ENCODE data around the gene SNX33.
"Not testable (repeated sequence)": the region's sequence is repeated elsewhere in the genome, so short reads cannot be mapped to it uniquely, and the experiment has no call there.

The SNX33 gene, protein sequence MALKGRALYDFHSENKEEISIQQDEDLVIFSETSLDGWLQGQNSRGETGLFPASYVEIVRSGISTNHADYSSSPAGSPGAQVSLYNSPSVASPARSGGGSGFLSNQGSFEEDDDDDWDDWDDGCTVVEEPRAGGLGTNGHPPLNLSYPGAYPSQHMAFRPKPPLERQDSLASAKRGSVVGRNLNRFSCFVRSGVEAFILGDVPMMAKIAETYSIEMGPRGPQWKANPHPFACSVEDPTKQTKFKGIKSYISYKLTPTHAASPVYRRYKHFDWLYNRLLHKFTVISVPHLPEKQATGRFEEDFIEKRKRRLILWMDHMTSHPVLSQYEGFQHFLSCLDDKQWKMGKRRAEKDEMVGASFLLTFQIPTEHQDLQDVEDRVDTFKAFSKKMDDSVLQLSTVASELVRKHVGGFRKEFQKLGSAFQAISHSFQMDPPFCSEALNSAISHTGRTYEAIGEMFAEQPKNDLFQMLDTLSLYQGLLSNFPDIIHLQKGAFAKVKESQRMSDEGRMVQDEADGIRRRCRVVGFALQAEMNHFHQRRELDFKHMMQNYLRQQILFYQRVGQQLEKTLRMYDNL

GRCh38 chr15:75647370-75648155, at the start of gene SNX33:
TSS of gene SNX33 (plus strand) at chr15:75647912. CDS start at chr15:75649103, 1,191 bp downstream.
- DNase-seq, result peak; percentile 48

GRCh38 chr15:75598361-75598760, 49.4 kb upstream of the SNX33 start:
- no peak for DNase-seq

DNA sequence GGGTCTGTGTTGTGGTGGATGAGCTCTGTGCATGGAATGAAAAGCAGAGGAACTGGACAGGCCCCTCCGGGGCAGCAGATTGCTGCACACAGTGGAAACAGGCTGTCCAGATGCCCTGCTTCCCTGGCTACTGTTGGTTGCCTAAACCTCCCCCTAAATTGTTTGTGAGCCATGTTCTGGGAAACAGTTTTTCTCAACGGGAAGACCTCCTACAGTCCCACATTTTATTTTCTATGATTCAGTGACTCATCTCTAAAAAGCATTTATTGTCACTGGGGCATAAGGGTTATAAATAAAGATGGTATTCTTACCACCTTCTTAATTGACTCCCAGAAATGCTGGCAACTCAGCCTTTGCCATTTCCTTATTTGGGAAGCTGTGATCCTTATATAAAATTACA, 48.3 kb upstream of the SNX33 start:
- DNase-seq, result no peak

DNA sequence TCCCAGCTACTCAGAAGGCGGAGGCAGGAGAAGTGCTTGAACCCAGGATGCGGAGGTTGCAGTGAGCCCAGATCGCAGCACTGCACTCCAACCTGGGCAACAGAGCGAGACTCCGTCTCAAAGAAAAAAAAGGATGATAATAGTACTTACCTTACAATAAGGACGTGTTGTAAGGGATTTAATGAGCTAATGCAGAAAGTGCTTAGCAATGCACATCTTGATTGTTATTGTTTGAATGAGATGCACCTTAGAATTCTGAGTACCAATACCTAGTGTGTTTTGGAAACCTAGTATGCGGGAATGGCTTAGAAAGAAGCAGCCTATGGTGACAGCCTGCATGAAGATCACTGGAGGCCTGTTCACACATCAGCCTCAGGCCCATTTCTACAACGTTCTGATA, 41.7 kb upstream of the SNX33 start:
- DNase-seq, result no peak

DNA sequence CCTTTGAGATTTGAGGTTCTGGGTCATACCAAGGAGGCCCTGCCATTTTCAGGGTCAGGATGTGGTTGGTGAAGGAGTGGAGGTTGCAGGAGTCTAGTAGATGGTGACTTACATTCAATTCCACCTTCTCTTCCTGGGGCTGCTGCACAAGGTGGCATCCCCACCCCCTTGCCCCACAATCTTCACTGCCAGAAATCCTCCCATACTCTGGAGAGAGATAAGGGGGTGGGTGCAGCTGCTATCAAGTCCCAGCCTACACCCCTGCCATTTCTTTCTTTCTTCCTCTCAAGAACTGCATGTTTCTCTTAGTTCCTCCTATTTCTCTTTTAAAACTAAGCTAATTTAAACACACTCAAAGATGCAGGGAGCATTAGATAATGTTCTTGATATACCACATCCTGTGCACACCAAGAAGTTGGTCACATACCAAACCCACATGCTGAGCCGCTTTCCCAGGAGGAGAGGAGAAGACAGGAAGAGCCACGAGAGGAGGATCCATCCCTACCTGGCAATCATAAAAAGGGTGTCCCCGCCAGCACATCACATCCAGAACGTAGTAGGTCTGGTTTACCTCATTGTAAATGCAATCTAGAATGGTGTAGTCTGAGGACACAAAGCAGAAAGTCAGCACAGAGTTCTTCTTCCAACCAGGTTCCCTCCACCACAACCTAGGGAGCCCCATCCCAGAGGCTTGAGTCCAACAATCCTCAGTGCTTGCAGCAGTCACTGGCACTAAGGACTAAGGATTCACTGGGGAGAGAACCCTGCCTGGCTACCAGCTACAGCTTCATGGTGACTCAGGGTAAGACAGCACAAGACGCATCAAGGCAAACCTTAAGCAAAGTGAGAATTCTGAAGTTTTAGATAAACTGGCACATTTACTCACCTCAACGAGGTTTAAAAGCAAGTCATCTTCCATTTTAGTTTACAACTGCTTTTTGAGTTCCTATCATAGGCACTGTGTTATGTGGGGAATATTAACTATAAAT, 40.7 kb upstream of the SNX33 start:
- no peak for DNase-seq

DNA sequence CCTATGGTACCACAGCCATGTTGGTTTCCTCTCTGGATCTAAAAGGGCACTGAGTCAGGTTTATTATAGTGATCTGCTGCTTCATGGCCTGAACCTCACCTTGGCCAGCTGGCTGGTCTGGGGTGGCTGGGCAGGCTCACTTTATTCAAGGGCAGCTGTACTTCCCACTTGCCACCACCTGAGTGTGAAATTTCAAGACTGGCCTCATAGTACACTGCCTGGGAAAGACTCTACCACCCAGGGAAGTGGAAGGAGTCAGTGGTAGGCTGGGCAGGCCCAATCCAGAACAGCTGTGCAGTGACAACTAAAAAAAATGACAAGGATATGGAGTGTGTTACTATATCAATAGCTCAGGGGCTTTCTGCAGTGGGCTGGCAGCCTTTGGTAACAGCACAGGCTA, 30.9 kb upstream of the SNX33 start:
- no peak for DNase-seq

DNA sequence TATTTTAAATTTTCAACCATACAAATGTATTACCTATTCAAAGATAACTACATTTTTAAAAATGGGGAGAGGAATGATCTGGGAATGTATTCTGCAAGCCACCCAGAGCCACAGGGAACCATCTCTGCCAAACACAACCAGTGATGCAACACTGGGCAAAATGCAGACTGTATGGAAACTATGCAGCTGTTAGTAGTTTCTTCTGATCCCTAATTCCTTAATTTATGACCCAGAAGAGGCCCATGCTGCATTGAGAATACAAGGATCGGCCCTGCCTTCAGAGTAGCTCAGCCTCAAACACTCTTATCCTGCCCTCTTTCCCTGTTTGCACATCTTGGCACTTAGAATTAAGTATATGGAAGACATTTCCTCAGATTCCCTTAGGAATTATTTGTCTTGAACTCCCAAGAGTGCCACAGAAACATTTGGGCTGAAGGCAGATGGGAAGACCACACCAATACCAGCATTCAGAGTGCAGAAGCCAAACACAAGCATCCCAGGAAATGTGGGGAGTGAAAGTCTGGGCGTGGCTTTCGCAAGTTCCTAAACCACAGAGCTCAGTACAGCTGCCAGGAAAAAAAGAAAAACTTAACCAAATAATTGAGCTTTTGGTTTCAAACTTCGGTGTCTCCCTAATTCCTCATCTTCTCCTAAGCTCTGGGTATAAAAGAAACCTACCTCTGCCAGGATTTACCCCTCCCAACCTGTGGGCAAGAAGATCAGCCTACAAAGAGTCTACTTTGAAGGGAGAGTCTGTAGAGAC, 27.5 kb upstream of the SNX33 start:
- no peak for DNase-seq

GRCh38 chr15:75620841-75621391, 26.8 kb upstream of the SNX33 start:
- DNase-seq, result no peak

DNA sequence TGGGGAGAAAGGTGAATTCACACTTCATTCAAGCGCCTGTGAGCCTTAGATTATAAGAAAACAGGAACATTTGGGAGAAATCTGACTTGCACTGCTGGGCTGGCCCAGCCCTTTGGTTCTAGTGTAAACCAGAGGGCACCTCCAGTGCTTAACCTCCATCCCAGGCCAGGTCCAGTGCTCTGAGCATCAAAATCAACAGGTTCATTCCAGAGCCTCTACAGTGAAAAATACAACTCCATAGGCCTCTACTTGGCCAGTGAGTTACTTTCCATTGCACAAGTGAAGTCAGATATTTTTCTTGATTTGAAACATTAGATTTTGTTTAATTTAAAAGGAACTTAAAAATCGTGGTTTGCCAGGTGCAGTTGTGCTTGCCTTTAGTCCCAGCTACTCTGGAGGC, 25.2 kb upstream of the SNX33 start:
- DNase-seq, result no peak

DNA sequence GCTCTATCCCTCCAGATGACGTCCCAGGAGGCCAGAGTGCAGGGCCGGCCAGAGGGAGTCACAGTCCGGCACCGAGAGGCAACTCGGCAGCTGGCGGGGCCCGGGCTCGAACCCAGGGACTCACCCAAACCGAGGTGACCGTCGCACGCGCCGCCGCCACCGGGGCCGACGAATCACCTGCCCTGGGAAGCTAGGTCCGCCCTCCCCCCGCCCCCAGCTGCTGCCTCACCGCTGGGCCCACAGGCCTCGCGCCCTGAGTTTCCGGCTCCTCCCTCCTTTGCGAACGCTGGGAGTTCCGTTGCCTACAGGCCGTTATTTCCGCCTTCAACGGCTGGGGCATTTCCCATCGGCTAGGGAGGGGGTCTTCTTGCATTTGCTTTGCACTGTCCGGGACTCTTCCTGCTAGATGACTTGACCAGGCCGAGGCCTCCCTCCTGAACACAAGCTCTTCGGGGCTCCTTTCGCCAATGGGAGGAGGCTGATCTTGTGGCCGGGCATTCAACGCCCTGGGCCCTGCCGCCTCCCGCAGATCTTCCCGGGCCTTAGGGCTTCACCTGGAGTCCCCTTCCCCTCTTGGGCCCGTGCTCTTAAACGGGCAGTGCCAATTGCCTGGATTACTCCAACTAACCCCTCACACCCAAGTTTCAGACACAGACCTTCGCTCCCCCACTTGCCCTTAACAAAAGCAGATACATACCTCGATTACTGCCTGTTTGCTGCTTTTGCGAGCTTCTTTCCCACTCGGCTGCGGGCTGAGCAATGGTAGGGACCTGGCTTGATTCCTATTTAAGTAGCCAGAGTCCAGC, 22.0 kb upstream of the SNX33 start, which contains the start of gene SNUPN:
Gene SNUPN (minus strand): TSS at position 184 of the 806 bp plus-strand sequence. CDS start 4,674 bp downstream, outside the sequence.
- DNase-seq, result peak; percentile 90

DNA sequence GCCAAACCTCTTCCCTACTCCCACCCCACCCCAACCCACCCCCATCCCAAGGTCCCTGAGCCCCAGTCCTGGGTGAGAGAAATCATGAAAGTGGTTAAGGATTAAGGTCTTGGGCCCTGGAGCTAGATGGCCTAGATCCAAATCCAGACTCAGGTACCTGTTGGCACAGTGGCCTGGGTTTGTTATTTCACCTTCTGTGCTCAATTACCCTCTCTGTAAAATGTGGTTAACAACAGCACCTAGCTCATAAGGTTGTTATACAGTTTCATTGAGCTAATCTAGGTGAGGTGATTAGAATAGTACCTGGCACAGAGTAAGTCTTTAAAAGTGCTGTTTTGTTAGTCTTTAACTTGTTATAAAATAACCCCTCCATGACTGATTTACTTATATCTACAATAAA, 15.8 kb upstream of the SNX33 start:
- DNase-seq, result no peak

- not testable (repeated sequence) for DNase-seq
Measured at GRCh38 chr15:75633922-75634321, 13.8 kb upstream of the SNX33 start.

DNA sequence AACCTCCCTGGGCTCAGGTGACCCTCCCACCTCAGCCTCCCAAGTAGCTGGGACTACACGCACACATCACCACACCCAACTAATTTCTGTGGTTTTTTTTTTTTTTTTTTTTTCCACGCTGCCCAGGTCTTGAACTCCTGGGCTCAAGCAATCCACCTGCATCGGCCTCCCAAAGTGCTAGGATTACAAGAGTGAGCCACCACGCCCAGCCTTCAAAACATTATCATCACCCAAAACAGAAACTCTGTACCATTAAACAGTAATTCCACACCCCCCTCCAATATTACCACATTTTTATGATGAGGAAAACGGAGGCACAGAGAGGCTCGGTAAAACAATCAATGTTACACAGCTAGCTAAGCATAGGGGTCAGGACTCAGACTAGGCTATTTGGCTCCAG, 11.7 kb upstream of the SNX33 start:
- DNase-seq, result no peak

- DNase-seq, result no peak
Measured at GRCh38 chr15:75637245-75638009, 10.3 kb upstream of the SNX33 start.

DNA sequence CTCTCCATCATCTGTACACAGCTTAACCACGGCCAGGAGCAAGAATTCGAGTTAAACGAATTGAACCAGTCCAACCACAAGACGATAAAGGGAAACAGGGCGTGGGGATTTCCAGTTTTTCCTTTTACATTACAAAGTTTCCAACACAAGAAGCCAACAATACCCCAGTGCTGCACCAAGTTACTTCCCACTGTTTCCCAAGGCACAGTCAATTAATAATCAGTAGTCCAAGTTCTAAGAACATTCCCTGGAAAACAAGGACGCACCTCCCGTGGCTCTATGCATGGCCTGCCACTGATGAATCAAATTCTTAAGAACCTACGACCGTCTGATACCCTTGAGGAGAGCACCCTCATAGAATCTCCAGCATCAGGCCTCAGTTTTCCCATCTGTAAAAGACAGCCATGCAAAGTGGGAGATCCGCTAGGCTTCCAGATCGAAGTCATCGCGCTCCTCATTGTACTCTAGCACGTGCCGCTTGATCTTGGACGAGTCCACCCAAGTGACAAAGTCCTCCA, 8.5 kb upstream of the SNX33 start:
- DNase-seq, result peak; percentile 55

DNA sequence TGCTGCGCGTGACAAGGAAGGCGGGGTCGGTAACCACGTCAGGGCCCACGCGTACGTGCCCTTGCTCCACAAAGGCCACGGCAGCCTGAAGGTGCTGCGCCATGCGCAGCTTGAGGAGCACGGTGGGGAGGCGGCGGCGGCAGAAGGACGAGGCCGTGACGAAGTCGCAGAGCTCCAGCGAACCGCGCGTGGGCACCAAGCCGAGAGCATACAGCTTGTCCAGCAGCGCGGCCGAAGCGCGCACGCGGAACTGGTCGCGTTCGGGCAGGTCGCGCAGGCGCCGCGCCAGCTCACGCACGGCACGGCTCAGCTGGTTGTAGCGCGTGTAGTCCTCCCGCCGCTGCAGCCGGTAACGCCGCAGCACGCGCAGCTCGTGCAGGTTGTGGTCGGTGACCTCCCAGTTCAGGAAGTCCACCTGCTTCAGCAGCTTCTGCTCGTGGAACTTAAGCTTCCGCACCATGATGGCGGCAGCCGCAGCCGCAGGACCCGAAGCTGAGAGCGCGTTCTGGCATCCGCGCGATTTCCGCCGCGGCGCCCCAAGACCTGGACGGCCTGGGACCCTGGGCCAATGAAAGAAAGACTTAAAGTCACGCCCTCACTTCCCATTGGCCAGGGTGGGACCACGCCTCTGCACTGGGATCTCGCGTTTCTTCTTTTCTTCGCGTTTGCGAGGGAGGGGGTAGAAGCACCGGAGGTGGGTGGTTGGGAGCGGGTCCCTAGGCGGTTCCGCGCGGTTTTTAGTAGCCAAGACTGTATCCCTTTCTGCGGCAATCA, 7.8 kb upstream of the SNX33 start, which contains the start of gene IMP3:
Gene IMP3 (minus strand): TSS at position 516 of the 774 bp plus-strand sequence. CDS start 56 bp downstream, at position 460.
- peak; percentile 97 for DNase-seq

DNA sequence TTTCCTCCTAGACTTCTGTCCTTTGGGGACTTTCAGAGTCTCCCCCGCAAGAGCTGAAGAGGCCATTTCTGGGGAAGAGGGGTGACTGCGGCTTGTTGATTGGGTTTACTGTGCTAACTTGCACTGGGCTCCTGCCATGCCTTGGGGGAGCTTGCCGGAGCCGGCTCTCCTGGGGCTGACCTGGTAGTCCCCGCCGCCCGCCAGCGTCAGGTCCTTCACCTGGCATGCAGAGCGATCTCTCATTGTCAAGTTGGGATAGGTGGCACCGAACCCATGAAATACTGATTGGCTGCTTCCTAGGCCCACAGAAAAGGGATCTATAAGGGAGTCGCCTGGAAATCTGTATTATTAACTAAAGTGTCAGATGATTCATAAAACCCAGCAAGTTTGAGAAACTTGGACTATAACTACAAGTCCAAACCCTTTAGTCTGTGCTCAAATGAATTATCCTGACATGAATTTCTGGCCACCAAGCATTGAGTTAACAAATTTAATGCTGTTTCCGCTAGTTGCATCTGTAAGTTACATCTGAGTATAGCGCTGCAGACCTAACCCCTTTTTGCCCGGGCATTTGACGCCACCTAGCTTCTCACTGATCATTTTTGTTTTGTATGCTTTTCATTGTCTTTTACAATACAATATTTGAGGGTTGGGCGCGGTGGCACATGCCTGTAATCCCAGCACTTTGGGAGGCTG, 7.1 kb upstream of the SNX33 start:
- peak; percentile 78 for DNase-seq

GRCh38 chr15:75641179-75641503, 6.6 kb upstream of the SNX33 start:
- DNase-seq, result no peak
